AG09309 (cell line): Measurements from ENCODE around the gene PDE5A.

Experiments used
- DNase-seq: peaks from one replicate; pipeline ENCODE4 v3.0.0-alpha.2; 2010; ENCODE audit warnings: low read depth
- H3K4me3 ChIP-seq: 2 replicates; pipeline ENCODE4 v1.5.1; 2011; ENCODE audit warnings: mild to moderate bottlenecking, low read depth, low read length, moderate library complexity; ENCODE audit not compliant: control insufficient read depth
- CTCF ChIP-seq: IDR thresholded peaks from 2 replicates; pipeline ENCODE4 v1.5.1; 2011; ENCODE audit warnings: mild to moderate bottlenecking, low read depth, low read length, inconsistent platforms; ENCODE audit not compliant: insufficient read depth, control insufficient read depth; ENCODE audit errors: missing control alignments

Gene PDE5A

GRCh38 chr4:119543187-119543586 lies 85.4 kb downstream of the PDE5A start:
- H3K4me3 ChIP-seq, result no peak overlapping the region
- DNase-seq, result no peak
- TF ChIP-seq CTCF, result no peak

GRCh38 chr4:119540249-119540648 lies 88.4 kb downstream of the PDE5A start:
- TF ChIP-seq CTCF, result no peak
- no peak for DNase-seq

GRCh38 chr4:119537586-119537985 lies 91.0 kb downstream of the PDE5A start:
- no peak for DNase-seq
- no peak for TF ChIP-seq CTCF
- no peak overlapping the region for H3K4me3 ChIP-seq

More at GRCh38 chr4:119540249-119540648, 88.4 kb downstream of the PDE5A start:
- no peak overlapping the region for H3K4me3 ChIP-seq

GRCh38 chr4:119536572-119537528 lies 91.8 kb downstream of the PDE5A start:
- no peak overlapping the region for H3K4me3 ChIP-seq
- TF ChIP-seq CTCF, result no peak
- DNase-seq, result peak; percentile 39

- TF ChIP-seq CTCF, result no peak
- no peak overlapping the region for H3K4me3 ChIP-seq
- no peak for DNase-seq
Measured at GRCh38 chr4:119532319-119532718, 96.3 kb downstream of the PDE5A start.

GRCh38 chr4:119529788-119530187 lies 98.8 kb downstream of the PDE5A start:
- no peak for DNase-seq
- no peak overlapping the region for H3K4me3 ChIP-seq
- TF ChIP-seq CTCF, result no peak
